Right renal pelvis (tissue), 4 donors: ENCODE data around the gene GPC4. TPM values are rescaled to one million over a fixed set of nuclear protein-coding genes. Genes with fewer than 3 reads are reported as not detected.

Experiments
- DNase-seq, 4 donors: peaks; one replicate each; pipeline ENCODE4 v3.0.0-alpha.2; 2013; ENCODE audit warnings: low read depth in 4 of 4, low spot score in 3 of 4, missing footprints in 1 of 4
- polyA plus RNA-seq, 4 donors: library from polyadenylated mRNA; unstranded; fragments of 120-200 nt; gene quantifications; one replicate each; pipeline ENCODE4 v1.2.1, GENCODE V29; 2013; ENCODE audit not compliant: insufficient read length in 4 of 4

GPC4 gene
- polyA plus RNA-seq, 4 donors: 20.8 to 25.2 (median 23.3) TPM

DNA sequence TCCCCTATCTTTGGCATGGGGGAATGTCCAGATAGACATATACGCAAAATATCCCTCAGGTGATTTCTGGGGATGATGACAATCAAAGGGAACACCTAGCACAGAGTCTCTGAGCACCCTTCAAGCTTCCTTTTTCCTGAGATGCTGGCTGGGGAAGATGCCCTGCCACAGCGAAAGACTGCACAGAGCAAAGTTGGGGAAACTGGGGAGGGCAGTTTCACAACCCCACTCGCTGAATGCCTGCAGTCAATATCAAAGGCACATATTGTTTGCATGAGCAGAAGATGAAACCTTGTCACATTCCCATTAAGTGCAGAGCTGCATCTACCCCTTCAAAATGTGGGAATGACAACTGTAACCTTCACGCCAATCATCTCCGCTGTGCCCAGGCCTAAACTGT is 2.6 kb downstream of the GPC4 start:
- DNase-seq: no peak

GRCh38 chrX:133412246-133412645 is 3.0 kb downstream of the GPC4 start:
- DNase-seq: no peak

GRCh38 chrX:133410550-133410949 is 4.7 kb downstream of the GPC4 start:
- no peak for DNase-seq

GRCh38 chrX:133405498-133406185 is 9.6 kb downstream of the GPC4 start:
- no peak for DNase-seq

- no peak for DNase-seq
These were observed 11.3 kb downstream of the GPC4 start for GRCh38 chrX:133403984-133404383.

DNA sequence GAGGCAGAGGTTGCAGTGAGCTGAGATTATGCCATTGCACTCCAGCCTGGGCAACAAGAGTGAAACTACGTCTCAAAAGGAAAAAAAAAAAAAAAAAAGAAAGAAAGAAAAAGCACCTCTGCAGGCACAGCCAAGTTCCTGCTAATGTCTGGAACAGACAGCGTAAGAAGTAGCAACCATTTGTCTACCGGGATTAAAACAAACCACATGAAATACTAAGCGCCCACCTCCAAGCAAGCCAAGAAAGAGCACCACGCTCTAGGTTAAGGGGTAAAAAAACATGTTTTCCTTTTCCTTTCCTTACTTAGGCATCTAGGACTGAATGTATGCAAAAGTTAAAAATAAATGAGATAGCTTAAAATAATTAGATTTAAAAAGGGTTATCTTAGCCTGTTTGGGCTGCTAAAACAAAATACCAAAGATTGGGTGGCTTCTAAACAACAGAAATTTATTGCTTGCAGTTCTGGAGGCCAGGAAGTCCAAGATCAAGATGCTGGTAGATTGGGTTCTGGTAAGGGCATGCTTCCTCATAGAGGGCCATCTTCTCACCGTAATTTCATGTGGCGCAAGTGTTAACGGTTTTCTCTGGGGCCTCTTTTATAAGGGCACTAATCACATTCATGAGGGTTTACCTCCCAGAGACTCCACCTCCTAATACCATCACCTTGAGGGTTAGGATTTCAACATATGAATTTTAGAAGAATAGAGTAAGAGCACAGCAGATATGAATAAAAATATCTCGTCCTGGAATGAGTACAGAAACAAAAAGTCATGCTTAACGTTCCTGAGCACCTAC is 12.3 kb downstream of the GPC4 start:
- DNase-seq: no peak

DNA sequence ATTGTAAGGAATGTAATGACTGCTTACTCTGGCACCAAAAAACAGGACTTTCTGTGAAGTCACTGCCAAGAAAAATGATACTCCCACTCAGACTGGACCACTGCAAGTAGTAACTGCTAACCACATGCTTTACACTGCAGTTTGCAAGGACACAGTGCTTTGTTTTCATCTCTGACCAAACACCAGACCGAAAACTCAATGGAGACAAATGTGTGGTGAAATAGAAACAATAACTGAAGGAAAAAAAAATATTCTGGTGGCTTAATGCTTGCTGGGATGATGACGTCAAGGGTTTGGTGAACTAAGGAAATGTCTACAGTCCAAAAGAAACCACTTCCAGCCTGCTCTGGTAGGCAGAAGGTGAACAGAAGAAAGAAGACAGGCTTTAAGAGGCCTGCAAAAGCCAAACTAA is 13.2 kb downstream of the GPC4 start:
- peak in 2 of 4 donors; percentile 42 to 55 for DNase-seq

DNA sequence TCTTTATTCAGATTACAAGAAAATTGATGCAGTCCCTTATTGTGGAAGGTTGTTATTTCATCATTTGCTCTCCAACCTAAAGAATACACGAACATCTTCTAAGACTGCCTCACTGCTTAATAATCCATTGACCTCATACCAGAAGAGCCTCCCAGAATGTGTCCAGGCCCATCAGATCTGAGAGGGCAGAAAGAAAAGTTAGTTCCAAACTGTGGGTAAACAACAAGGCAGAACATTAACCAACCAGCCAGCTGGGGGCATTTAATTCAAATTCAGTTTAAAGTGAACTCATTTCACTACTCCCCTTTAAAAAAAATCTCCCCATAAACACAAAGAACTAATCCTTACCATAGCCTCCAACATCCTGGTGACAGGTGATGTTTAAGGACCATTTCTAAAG is 13.8 kb downstream of the GPC4 start:
- DNase-seq: no peak

- DNase-seq: no peak
These were observed 15.9 kb downstream of the GPC4 start for GRCh38 chrX:133399411-133399810.

- DNase-seq: no peak
These were observed 20.5 kb downstream of the GPC4 start for GRCh38 chrX:133394765-133395164.

- no peak for DNase-seq
These were observed 22.6 kb downstream of the GPC4 start for GRCh38 chrX:133392671-133393070.

- DNase-seq: no peak
These were observed 24.2 kb downstream of the GPC4 start for GRCh38 chrX:133391111-133391510.

- no peak for DNase-seq
These were observed 24.6 kb downstream of the GPC4 start for GRCh38 chrX:133390676-133391075.

DNA sequence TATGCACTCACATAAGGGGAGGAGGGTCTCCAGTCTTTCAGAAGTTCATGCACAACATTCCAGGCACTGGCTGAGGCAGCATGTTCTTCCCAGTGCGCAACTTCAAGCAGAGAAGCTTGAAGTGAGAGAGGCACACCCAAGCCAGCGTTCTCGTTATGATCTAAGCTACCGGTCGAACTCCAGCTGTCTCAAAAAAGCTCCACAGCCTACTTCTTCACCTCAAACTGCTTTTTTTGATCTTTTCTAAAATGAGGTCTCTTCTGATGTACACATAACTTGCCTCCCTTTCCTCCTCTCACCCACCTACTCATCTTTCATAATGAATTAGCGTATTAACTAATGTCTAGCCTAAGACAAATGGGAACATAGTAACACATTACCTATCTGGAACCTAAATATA is 25.3 kb downstream of the GPC4 start:
- no peak for DNase-seq

DNA sequence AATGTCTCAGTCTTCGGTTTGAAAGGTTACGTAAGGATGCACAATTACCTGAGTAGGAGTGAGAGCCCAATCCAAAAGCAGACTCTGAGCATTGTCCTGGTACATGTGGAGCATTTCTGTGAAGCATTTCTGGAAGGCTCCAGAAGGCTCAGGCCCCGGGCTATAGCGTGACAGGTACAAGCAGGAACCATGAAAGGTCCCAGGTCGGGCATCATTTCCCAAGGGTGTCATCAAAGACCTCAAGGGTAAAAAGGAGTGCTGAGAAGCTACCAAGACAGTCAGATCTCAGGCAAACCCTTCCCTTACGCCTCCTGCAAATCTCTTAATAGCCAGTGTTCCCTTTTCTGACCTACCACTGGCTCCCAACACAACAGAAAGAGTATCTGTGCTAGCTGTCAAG is 30.8 kb downstream of the GPC4 start:
- no peak for DNase-seq

- DNase-seq: no peak
These were observed 34.3 kb downstream of the GPC4 start for GRCh38 chrX:133380711-133381619.

GRCh38 chrX:133376422-133376821 is 38.9 kb downstream of the GPC4 start:
- no peak for DNase-seq

DNA sequence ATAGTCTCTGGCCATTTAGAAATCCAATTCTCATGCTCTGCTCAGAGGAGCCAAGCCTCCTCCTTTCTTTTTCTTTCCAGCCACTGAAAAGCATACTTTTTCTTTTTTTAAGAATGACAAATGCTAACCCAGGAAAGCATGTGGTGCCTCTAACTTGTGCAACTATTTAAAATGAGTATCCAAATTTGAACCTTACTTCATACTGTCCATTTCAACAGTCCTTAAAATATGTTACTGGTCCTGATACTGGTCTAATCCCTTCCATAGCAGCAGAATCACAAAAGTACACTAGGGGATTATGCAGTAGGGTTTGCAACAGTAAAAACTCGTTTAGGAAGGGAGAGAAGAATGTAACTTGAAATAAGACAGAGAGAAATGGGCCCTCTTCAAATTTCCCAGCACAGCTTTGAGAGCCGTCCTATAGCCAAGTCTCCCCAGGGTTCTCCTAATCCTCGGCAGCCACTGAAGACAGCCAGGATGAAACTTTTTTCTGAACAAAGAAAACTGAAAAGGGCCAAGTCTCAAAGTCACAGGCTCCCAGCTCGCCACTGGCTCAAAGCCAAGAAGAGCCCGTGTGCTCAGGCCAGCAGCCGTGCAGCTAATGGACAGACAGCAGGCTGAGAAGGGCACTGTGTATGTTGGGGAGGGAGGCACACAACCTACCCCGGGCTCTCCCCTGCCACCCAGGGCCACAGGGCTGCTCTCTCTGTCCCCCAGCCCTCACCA is 39.5 kb downstream of the GPC4 start:
- no peak for DNase-seq

- no peak for DNase-seq
These were observed 40.4 kb downstream of the GPC4 start for GRCh38 chrX:133374874-133375387.

- DNase-seq: no peak
These were observed 41.8 kb downstream of the GPC4 start for GRCh38 chrX:133373386-133374079.
